Measurements from ENCODE around the gene MDM2.

MDM2 gene

DNA sequence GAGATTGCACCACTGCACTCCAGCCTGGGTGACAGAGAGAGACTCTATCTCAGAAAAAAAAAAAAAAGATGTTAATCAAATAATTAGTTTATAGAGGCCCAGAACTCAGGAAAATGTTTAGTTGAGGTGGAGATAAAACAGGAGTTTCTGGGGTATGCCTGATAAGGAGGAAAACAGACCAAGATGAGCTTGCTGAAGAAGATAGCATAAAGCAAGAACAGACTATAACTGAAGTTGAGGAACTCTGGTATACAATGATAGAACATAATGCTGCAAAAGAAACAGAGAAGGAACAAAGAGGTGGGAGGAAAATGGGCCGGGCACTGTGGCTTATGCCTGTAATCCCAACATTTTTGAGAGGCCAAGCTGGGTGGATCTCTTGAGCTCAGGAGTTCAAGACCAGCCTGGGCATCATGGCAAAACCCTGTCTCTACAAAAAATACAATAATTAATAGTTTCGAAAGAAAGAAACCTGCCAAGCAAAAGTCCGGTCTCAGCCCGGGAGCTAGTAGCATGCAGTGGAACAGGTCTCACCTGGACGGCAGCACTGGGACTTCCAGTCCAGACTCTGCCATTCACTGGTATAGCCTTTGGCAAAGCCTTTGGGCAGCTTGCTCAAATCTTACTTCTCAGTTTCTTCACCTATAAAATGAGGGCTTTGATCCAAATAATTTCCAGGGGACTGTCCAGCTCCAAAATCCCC, 36.6 kb upstream of the MDM2 start:
- Histone ChIP-seq H3K4me3 (ENCODE audit: low read depth in 1 of 2, low read length in 2 of 2) (no peak overlapping the region), H3K9me3 (ENCODE audit: control insufficient read depth in 1 of 2, low read length in 2 of 2) (no peaks in the 10 kb centered on the region), H3K4me1 (ENCODE audit: control insufficient read depth in 1 of 2, insufficient read depth in 2 of 2, low read length in 2 of 2) (no peaks in the 10 kb centered on the region), H3K27me3 (ENCODE audit: low read depth, low read length) (no peaks in the 10 kb centered on the region), H3K36me3 (ENCODE audit: control insufficient read depth in 1 of 2, insufficient read depth in 2 of 2, low read length in 2 of 2) (peaks cover 0 to 6% of the 10 kb centered on the region in 2 donors), H3K27ac (ENCODE audit: low read length) (no peak overlapping the region)

DNA sequence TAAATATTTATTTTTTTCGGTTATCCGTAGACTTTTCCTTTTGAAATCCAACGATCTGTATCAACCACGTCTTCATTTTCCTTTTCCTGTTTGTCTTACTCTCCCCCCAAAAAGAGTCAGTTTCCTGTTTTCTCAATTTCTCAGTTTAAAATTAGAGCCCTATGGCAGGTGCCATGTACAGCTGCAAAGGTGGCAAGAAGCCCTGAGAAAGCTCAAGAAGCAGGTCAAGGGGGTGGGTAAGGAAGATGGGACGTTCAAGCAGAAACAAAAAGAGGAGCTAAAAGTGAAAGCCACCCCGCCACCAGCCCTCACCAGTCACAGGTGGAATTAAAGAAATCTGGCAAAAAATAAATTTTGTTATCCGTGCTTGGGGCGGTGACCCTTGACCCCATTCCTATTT, 35.3 kb upstream of the MDM2 start:
- H3K9me3 ChIP-seq (ENCODE audit: control insufficient read depth in 1 of 2, low read length in 2 of 2), result no peaks in the 10 kb centered on the region
- no peaks in the 10 kb centered on the region for H3K27me3 ChIP-seq (ENCODE audit: low read depth, low read length)

DNA sequence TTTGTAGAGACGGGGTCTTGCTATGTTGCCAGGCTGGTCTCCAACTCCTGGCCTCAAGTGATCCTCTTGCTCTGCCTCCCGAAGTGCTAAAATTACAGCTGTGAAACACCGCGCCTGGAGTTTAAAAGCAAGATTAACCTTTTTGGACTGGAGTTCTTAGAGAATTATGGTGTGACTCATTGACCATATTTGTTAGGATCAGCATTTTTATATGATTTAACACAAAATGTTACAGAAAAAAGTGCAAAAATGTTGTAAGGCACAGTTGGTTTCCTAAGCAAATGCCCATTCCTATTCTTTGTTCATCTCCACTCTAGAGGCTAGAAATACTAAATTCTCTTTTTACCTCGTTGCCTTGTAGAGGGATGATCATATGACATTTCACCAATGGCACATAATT, 34.4 kb upstream of the MDM2 start:
- no peak overlapping the region for H3K27ac ChIP-seq (ENCODE audit: low read length)
- no peaks in the 10 kb centered on the region for H3K4me1 ChIP-seq (ENCODE audit: control insufficient read depth in 1 of 2, insufficient read depth in 2 of 2, low read length in 2 of 2)
- no peak overlapping the region for H3K4me3 ChIP-seq (ENCODE audit: low read depth in 1 of 2, low read length in 2 of 2)
- H3K9me3 ChIP-seq (ENCODE audit: control insufficient read depth in 1 of 2, low read length in 2 of 2), result no peaks in the 10 kb centered on the region
- no peaks in the 10 kb centered on the region for H3K36me3 ChIP-seq (ENCODE audit: control insufficient read depth in 1 of 2, insufficient read depth in 2 of 2, low read length in 2 of 2)
- H3K27me3 ChIP-seq (ENCODE audit: low read depth, low read length), result no peaks in the 10 kb centered on the region

More for the DNA sequence above, 35.3 kb upstream of the MDM2 start:
- H3K4me1 ChIP-seq (ENCODE audit: control insufficient read depth in 1 of 2, insufficient read depth in 2 of 2, low read length in 2 of 2), result no peaks in the 10 kb centered on the region
- no peak overlapping the region for H3K27ac ChIP-seq (ENCODE audit: low read length)
- no peaks in the 10 kb centered on the region for H3K36me3 ChIP-seq (ENCODE audit: control insufficient read depth in 1 of 2, insufficient read depth in 2 of 2, low read length in 2 of 2)
- no peak overlapping the region for H3K4me3 ChIP-seq (ENCODE audit: low read depth in 1 of 2, low read length in 2 of 2)

DNA sequence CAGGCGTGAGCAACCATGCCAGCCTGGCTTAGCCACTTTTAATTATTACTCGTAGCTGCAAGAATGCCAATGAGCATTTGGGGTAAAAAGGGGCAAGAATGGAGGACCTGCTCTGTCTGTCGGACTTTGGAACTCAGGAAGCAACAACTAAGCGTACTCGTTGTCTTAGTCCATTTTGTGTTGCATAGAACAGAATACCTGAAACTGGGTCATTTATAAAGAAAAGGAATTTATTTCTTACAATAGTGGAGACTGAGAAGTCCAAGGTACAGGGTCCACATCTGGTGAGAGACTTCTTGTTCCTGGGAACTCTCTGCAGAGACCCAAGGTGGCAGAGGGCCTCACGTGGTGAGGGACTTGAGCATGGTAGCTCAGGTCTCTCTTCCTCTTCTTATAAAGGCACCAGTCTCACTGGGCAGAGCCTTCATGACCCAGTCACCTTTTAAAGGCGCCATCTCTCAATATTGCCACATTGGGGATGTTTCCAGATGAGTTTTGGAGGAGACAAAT, 32.8 kb upstream of the MDM2 start:
- Histone ChIP-seq H3K36me3 (ENCODE audit: control insufficient read depth in 1 of 2, insufficient read depth in 2 of 2, low read length in 2 of 2) (no peaks in the 10 kb centered on the region), H3K9me3 (ENCODE audit: control insufficient read depth in 1 of 2, low read length in 2 of 2) (no peaks in the 10 kb centered on the region), H3K4me3 (ENCODE audit: low read depth in 1 of 2, low read length in 2 of 2) (no peak overlapping the region), H3K27me3 (ENCODE audit: low read depth, low read length) (no peaks in the 10 kb centered on the region), H3K4me1 (ENCODE audit: control insufficient read depth in 1 of 2, insufficient read depth in 2 of 2, low read length in 2 of 2) (no peaks in the 10 kb centered on the region), H3K27ac (ENCODE audit: low read length) (no peak overlapping the region)

DNA sequence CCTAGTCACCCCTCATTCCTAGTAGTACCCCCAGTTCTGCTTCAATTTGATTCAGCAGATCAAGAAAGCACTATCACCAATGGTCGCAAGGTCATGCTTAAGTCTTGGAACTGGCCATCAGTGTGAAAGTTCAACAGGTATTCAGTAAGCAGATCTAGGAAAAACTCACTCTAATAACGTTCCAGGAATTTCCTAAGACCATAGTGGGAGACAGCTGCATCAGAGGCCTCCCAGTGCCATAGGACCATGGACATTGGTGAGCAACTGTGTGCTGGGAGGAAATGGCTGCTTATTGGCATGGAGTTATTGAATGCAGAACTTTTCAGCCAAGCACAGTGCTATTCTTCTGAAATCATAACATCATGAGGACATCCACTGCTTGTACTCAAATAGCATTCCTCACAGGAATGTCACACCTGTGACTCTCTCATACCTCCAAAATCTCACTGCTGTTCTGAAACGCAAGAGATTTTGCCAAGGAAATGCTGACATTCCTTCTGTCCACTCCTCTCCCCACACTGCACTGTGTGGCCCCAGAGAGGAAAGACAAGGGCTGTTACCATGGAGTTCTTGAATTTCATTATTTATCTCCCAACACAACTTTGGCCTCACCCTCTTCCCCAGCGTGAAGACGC, 30.9 kb upstream of the MDM2 start:
- H3K4me1 ChIP-seq (ENCODE audit: control insufficient read depth in 1 of 2, insufficient read depth in 2 of 2, low read length in 2 of 2), result no peaks in the 10 kb centered on the region
- no peaks in the 10 kb centered on the region for H3K9me3 ChIP-seq (ENCODE audit: control insufficient read depth in 1 of 2, low read length in 2 of 2)
- H3K27ac ChIP-seq (ENCODE audit: low read length), result no peak overlapping the region
- no peak overlapping the region for H3K4me3 ChIP-seq (ENCODE audit: low read depth in 1 of 2, low read length in 2 of 2)
- H3K27me3 ChIP-seq (ENCODE audit: low read depth, low read length), result no peaks in the 10 kb centered on the region
- no peaks in the 10 kb centered on the region for H3K36me3 ChIP-seq (ENCODE audit: control insufficient read depth in 1 of 2, insufficient read depth in 2 of 2, low read length in 2 of 2)

DNA sequence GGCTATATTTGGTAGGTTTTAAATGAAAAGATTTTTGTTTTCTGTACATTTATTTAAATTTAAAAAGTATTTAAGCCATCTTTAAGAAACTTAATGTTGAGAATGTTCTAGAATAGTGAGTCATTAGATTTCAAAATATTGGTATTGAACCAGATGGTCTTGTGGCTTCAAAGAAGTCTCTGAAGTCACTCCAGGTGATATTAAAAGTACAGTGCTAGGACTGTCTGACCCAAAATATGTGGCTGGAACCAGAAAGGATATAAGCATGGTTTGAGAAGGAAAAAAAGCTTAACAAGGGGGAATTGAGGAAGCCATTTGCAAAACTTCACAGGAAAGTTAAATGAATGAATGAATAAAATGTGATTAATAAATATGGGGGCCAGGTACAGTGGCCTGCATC, 28.7 kb upstream of the MDM2 start:
- Histone ChIP-seq H3K4me3 (ENCODE audit: low read depth in 1 of 2, low read length in 2 of 2) (no peak overlapping the region), H3K4me1 (ENCODE audit: control insufficient read depth in 1 of 2, insufficient read depth in 2 of 2, low read length in 2 of 2) (no peaks in the 10 kb centered on the region), H3K27me3 (ENCODE audit: low read depth, low read length) (no peaks in the 10 kb centered on the region), H3K36me3 (ENCODE audit: control insufficient read depth in 1 of 2, insufficient read depth in 2 of 2, low read length in 2 of 2) (no peaks in the 10 kb centered on the region), H3K27ac (ENCODE audit: low read length) (no peak overlapping the region), H3K9me3 (ENCODE audit: control insufficient read depth in 1 of 2, low read length in 2 of 2) (no peaks in the 10 kb centered on the region)

DNA sequence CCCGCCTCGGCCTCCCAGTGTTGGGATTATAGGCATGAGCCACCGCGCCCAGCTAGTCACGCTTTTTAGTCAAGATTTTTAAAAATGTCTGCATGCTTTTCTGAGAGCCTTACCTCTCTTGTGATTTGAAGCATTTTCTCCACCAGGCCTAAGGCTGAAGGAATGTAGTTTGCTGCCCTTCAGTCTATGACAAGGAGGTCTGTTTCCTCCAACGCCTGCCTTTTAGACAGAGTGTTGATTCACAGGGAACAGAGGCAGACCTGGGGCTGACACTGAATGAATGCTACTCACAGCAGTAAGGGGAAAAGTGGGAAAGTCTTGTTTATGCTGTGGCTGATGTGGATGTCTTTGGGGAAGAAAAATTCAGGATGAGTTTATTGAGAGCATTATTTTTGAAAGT, 27.2 kb upstream of the MDM2 start:
- Histone ChIP-seq H3K27ac (ENCODE audit: low read length) (no peak overlapping the region), H3K9me3 (ENCODE audit: control insufficient read depth in 1 of 2, low read length in 2 of 2) (no peaks in the 10 kb centered on the region), H3K36me3 (ENCODE audit: control insufficient read depth in 1 of 2, insufficient read depth in 2 of 2, low read length in 2 of 2) (no peaks in the 10 kb centered on the region), H3K4me1 (ENCODE audit: control insufficient read depth in 1 of 2, insufficient read depth in 2 of 2, low read length in 2 of 2) (no peaks in the 10 kb centered on the region), H3K27me3 (ENCODE audit: low read depth, low read length) (no peaks in the 10 kb centered on the region), H3K4me3 (ENCODE audit: low read depth in 1 of 2, low read length in 2 of 2) (no peak overlapping the region)

DNA sequence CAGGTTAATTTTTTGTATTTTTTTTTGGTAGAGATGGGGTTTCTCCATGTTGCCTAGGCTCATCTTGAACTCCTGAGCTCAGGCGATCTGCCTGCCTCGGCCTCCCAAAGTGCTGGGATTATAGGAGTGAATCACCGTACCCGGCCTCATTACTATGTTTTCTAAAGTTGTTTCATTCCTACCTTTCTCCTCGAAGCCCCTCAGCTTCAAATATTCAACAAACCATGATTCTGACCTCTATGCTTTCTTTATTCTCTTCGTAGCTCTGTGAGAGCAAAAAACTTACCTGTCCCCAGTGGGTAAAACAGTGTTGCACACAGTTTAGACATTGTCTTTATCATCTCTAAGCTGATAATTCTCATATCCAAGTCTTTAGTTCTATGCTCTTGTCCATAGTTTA, 26.2 kb upstream of the MDM2 start:
- Histone ChIP-seq H3K27me3 (ENCODE audit: low read depth, low read length) (no peaks in the 10 kb centered on the region), H3K27ac (ENCODE audit: low read length) (no peak overlapping the region), H3K4me3 (ENCODE audit: low read depth in 1 of 2, low read length in 2 of 2) (no peak overlapping the region), H3K4me1 (ENCODE audit: control insufficient read depth in 1 of 2, insufficient read depth in 2 of 2, low read length in 2 of 2) (no peaks in the 10 kb centered on the region), H3K36me3 (ENCODE audit: control insufficient read depth in 1 of 2, insufficient read depth in 2 of 2, low read length in 2 of 2) (no peaks in the 10 kb centered on the region), H3K9me3 (ENCODE audit: control insufficient read depth in 1 of 2, low read length in 2 of 2) (no peaks in the 10 kb centered on the region)

DNA sequence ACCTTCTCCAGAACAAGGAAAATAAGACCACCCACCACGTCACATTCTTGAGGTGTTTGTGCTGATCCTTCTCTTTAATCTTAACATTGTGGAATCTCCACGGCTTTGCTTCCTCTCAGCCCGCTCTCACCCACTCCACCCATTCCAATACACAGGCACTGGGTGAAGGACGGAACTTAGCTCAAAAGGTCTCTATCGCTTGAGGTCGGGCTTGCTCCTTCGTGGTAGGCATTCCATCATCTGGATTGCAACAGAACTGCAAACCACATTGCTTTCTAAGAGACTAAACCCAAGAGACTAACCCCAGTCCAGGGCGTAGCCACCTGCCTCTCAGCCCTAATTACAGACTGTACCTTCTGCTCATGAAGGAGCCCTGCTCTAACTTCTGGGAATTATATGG, 24.0 kb upstream of the MDM2 start:
- Histone ChIP-seq H3K4me1 (ENCODE audit: control insufficient read depth in 1 of 2, insufficient read depth in 2 of 2, low read length in 2 of 2) (no peaks in the 10 kb centered on the region), H3K9me3 (ENCODE audit: control insufficient read depth in 1 of 2, low read length in 2 of 2) (no peaks in the 10 kb centered on the region), H3K4me3 (ENCODE audit: low read depth in 1 of 2, low read length in 2 of 2) (no peak overlapping the region), H3K27ac (ENCODE audit: low read length) (no peak overlapping the region), H3K27me3 (ENCODE audit: low read depth, low read length) (no peaks in the 10 kb centered on the region), H3K36me3 (ENCODE audit: control insufficient read depth in 1 of 2, insufficient read depth in 2 of 2, low read length in 2 of 2) (no peaks in the 10 kb centered on the region)

DNA sequence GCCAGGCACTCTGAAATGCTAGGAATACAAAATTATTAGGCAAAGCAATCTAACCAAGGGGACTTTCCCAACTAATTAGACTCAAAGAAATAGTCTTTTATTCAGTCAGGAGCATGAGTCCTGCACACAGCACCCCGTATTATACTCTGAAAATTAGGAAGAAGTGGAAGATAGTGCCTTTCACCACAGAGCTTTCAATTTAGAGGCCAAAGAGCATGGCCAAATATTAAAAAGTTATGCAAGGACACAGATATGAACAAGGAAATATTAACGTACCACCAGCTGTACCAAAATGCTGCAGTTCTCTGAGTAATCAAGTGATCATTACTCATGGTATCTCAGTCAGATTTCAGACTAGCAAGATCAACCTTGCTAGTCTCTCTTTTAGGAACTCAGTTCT, 22.6 kb upstream of the MDM2 start:
- no peaks in the 10 kb centered on the region for H3K4me1 ChIP-seq (ENCODE audit: control insufficient read depth in 1 of 2, insufficient read depth in 2 of 2, low read length in 2 of 2)
- H3K27ac ChIP-seq (ENCODE audit: low read length), result no peak overlapping the region
- no peaks in the 10 kb centered on the region for H3K27me3 ChIP-seq (ENCODE audit: low read depth, low read length)
- H3K9me3 ChIP-seq (ENCODE audit: control insufficient read depth in 1 of 2, low read length in 2 of 2), result no peaks in the 10 kb centered on the region
- no peaks in the 10 kb centered on the region for H3K36me3 ChIP-seq (ENCODE audit: control insufficient read depth in 1 of 2, insufficient read depth in 2 of 2, low read length in 2 of 2)
- no peak overlapping the region for H3K4me3 ChIP-seq (ENCODE audit: low read depth in 1 of 2, low read length in 2 of 2)

DNA sequence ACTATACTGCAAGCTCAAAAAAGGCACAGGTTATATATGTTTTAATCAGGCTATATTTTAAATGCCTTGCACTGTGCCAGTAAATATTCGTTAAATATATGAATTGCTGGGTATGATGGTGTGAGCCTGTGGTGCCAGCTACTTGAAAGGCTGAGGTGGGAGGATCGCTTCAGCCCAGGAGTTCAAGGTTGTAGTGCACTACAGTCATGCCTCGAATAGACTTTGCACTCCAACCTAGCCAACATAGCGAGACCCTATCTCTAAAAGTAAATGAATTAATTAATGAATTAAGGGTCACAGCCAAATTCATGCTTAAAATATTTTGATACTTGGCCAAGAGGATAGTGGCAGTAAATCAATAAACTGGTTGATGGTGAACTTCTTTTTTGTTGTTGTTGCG, 22.2 kb upstream of the MDM2 start:
- Histone ChIP-seq H3K27me3 (ENCODE audit: low read depth, low read length) (no peaks in the 10 kb centered on the region), H3K36me3 (ENCODE audit: control insufficient read depth in 1 of 2, insufficient read depth in 2 of 2, low read length in 2 of 2) (no peaks in the 10 kb centered on the region), H3K4me1 (ENCODE audit: control insufficient read depth in 1 of 2, insufficient read depth in 2 of 2, low read length in 2 of 2) (no peaks in the 10 kb centered on the region), H3K4me3 (ENCODE audit: low read depth in 1 of 2, low read length in 2 of 2) (no peak overlapping the region), H3K9me3 (ENCODE audit: control insufficient read depth in 1 of 2, low read length in 2 of 2) (no peaks in the 10 kb centered on the region), H3K27ac (ENCODE audit: low read length) (no peak overlapping the region)

DNA sequence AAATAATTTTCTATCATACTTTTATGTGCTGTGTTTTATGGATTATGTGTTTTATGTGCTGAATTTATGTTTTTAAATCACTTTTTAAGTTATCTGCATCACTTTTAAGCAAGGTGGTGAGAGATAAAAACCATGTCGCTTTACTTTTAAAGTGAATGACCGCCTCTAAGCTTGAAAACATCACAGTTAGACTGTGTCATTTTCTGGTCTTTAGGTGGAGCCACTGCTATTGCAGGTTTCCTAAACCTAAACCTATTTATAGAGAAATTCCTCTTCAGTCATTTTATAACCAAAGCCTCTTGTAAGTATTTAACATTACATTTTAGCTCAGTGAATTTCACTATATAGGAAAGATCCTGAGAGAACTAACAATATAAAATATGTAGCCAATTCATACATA, 21.0 kb upstream of the MDM2 start:
- no peak overlapping the region for H3K4me3 ChIP-seq (ENCODE audit: low read depth in 1 of 2, low read length in 2 of 2)
- no peaks in the 10 kb centered on the region for H3K27me3 ChIP-seq (ENCODE audit: low read depth, low read length)
- no peaks in the 10 kb centered on the region for H3K36me3 ChIP-seq (ENCODE audit: control insufficient read depth in 1 of 2, insufficient read depth in 2 of 2, low read length in 2 of 2)
- no peaks in the 10 kb centered on the region for H3K9me3 ChIP-seq (ENCODE audit: control insufficient read depth in 1 of 2, low read length in 2 of 2)
- peak overlapping the region; percentile 62 for H3K27ac ChIP-seq (ENCODE audit: low read length)
- H3K4me1 ChIP-seq (ENCODE audit: control insufficient read depth in 1 of 2, insufficient read depth in 2 of 2, low read length in 2 of 2), result no peaks in the 10 kb centered on the region

Data from muscle layer of duodenum (tissue), 2 donors.